ENCODE measurements around the gene NSUN4. TPM values are rescaled to one million over a fixed set of nuclear protein-coding genes. Genes with fewer than 3 reads are reported as not detected.
A peak's percentile ranks its signal among the peaks of the same experiment; 100 is the strongest.

NSUN4 gene
- total and polyA plus RNA-seq, 12 donors: 9.6 to 18.7 (median 15.6) TPM

DNA sequence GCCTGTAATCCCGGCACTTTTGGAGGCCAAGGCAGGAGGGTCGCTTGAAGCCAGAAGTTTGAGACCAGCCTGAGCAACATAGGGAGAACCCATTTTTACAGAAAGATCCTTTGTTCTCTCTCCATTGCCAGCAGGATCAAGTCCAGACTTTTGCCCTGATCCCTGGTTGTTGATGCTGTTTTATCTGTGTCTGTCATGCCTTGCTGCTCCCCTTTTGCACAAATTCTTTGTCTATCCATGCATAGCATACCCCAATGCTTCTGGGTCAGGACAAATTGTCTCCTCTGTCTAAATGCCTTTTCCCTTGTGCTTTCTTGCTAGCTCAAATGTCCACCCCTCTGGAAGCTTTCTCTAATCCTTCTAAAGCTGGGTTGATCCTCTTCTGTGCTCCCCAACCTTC lies 28.2 kb downstream of the NSUN4 start:
- intact Hi-C loops (cut with DNase I): no loop called here
- ATAC-seq (no peak), DNase-seq (no peak)
- Histone ChIP-seq H3K36me3 (peaks cover 0 to 57% (median 9%) of the 10 kb centered on the region in 9 donors), H3K27me3 (no peaks in the 10 kb centered on the region), H3K4me1 (peaks cover 0 to 23% (median 0%) of the 10 kb centered on the region in 9 donors), H3K27ac (no peak overlapping the region), H3K4me3 (no peak overlapping the region), H3K9me3 (no peaks in the 10 kb centered on the region)
- TF ChIP-seq, protein P1, sequence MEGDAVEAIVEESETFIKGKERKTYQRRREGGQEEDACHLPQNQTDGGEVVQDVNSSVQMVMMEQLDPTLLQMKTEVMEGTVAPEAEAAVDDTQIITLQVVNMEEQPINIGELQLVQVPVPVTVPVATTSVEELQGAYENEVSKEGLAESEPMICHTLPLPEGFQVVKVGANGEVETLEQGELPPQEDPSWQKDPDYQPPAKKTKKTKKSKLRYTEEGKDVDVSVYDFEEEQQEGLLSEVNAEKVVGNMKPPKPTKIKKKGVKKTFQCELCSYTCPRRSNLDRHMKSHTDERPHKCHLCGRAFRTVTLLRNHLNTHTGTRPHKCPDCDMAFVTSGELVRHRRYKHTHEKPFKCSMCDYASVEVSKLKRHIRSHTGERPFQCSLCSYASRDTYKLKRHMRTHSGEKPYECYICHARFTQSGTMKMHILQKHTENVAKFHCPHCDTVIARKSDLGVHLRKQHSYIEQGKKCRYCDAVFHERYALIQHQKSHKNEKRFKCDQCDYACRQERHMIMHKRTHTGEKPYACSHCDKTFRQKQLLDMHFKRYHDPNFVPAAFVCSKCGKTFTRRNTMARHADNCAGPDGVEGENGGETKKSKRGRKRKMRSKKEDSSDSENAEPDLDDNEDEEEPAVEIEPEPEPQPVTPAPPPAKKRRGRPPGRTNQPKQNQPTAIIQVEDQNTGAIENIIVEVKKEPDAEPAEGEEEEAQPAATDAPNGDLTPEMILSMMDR (IDR thresholded peaks at IDR 0.05): no peak
- 98 to 100% methylated on average over 2 of the region's 2 CpGs for WGBS, 2 donors

DNA sequence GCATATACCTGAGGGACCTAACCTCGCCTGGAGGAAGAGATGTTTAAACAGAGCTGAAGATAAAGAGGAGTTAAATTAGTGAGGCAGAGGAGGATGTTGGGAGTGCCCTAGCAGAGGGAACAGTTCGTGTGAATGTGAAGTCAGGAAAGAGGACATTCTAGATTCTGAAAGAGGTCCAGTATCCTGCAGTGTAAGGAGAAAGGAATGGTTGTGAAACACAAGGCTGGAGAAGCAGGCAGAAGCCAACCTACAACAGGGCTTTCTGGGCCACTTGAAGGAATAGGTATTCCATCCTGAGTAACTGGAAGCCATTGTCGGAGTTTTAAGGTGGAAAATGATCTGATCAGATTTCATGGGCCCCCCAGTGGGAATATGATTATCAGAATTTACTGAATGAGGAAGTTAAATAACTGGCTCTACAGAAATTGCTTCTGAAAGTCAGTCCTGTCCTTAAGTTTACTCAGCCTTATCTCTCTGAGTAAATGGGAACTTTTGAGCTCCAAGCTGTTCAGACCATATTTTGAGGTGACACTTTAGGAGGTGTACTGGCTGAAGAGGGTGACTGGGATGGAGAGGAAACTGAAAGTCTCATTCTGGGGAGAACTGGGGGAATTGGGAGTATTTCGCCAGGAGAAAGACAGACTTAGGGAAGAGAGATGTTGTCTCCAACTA lies 29.1 kb downstream of the NSUN4 start:
- TF ChIP-seq, protein P1 (IDR thresholded peaks at IDR 0.05): no peak
- H3K27ac ChIP-seq: peak overlapping the region in 1 of 10 donors; percentile 26
- 73 to 77% methylated on average over 4 of the region's 4 CpGs for WGBS, 2 donors
- H3K9me3 ChIP-seq: no peaks in the 10 kb centered on the region
- DNase-seq (no peak), ATAC-seq (peak in 3 of 8 donors; percentile 25 to 45 (median 38))
- no peaks in the 10 kb centered on the region for H3K27me3 ChIP-seq
- no peak overlapping the region for H3K4me3 ChIP-seq
- intact Hi-C loops (cut with DNase I): no loop called here
- H3K4me1 ChIP-seq: peaks cover 0 to 26% (median 0%) of the 10 kb centered on the region in 9 donors
- peaks cover 0 to 48% (median 9%) of the 10 kb centered on the region in 9 donors for H3K36me3 ChIP-seq

DNA sequence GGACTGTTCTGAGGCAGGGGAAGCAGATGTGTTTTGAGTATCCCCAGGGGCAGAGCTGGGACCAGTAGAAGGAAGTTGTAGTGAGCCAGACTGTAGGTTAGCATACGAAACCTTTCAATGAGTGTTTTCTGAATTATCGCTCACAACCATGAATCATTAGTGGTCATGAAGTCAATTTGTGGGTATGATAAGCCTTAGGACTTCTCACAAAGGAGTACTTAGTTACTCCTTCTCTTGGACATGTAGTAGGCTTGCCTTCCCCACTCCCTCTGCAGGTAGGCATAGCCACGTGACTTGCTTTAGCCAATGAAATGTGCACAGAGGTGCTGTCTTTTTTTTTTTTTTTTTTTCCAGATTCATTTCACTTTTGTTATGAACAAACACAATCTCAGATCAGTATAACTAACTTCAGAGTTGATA lies 29.6 kb downstream of the NSUN4 start:
- TF ChIP-seq, protein P1 (IDR thresholded peaks at IDR 0.05): no peak
- DNase-seq (no peak), ATAC-seq (peak in 3 of 8 donors; percentile 29 to 46 (median 45))
- Histone ChIP-seq H3K27me3 (no peaks in the 10 kb centered on the region), H3K36me3 (peaks cover 0 to 43% (median 8%) of the 10 kb centered on the region in 9 donors), H3K4me1 (peaks cover 0 to 26% (median 0%) of the 10 kb centered on the region in 9 donors), H3K9me3 (no peaks in the 10 kb centered on the region), H3K4me3 (no peak overlapping the region), H3K27ac (peak overlapping the region in 1 of 10 donors; percentile 26)
- 76 to 82% methylated on average over 3 of the region's 3 CpGs for WGBS, 2 donors
- intact Hi-C loops (cut with DNase I): no loop called here

DNA sequence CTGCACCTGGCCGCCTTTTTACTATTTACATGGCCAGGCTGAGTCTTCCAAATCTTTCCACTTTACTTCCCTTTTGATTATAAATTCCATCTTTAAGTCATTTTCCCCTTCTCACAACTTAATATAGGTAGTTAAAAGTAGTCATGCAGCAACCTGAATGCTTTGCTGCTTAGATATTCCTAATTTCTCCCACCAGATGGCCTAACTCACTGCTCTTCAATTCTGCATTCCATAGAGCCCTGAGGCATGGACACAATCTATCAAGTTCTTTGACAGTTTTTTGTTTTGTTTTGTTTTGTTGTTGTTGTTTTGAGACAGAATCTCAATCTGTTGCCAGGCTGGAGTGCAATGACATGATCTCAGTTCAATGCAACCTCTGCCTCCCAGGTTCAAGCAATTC lies 31.8 kb downstream of the NSUN4 start:
- Histone ChIP-seq H3K9me3 (no peaks in the 10 kb centered on the region), H3K36me3 (peaks cover 0 to 21% (median 4%) of the 10 kb centered on the region in 9 donors), H3K27ac (no peak overlapping the region), H3K27me3 (no peaks in the 10 kb centered on the region), H3K4me3 (no peak overlapping the region), H3K4me1 (peaks cover 0 to 26% (median 0%) of the 10 kb centered on the region in 9 donors)
- TF ChIP-seq, protein P1 (IDR thresholded peaks at IDR 0.05): no peak
- WGBS, 2 donors: 98 to 100% methylated on average over 1 of the region's 1 CpG
- ATAC-seq (no peak), DNase-seq (no peak)
- intact Hi-C loops (cut with DNase I): no loop called here
